Neutrophil (primary cell): ENCODE measurements around the gene ASPG.

Experiments used
- H3K27ac ChIP-seq: fragments of 200-600 bp; sonication (generic); 2 replicates; pipeline ENCODE4 v1.5.1; 2016; ENCODE audit warnings: mild to moderate bottlenecking, moderate library complexity
- H3K27me3 ChIP-seq: fragments of 200-600 bp; sonication (generic); 2 replicates; pipeline ENCODE4 v1.6.0; 2016; ENCODE audit warnings: mild to moderate bottlenecking
- H3K36me3 ChIP-seq: fragments of 200-600 bp; sonication (generic); 2 replicates; pipeline ENCODE4 v1.5.1; 2017
- H3K4me1 ChIP-seq, 2 experiments: fragments of 200-600 bp in 1 of 2; sonication (generic) in 1 of 2; 1 replicate in 1 of 2; 2 replicates in 1 of 2; pipeline versions ENCODE4 v1.5.1 to v1.6.1; 2013 to 2016; ENCODE audit warnings: low read depth in 1 of 2, low read length in 1 of 2, mild to moderate bottlenecking in 1 of 2, moderate library complexity in 1 of 2; ENCODE audit not compliant: control insufficient read depth in 1 of 2, insufficient read depth in 1 of 2
- H3K4me3 ChIP-seq, 2 experiments: fragments of 200-600 bp in 1 of 2; sonication (generic) in 1 of 2; 1 replicate in 1 of 2; 2 replicates in 1 of 2; pipeline ENCODE4 v1.5.1; 2013 to 2016; ENCODE audit warnings: low read depth in 1 of 2, low read length in 1 of 2, mild to moderate bottlenecking in 1 of 2, moderate library complexity in 1 of 2
- H3K9me3 ChIP-seq: fragments of 200-600 bp; sonication (generic); 2 replicates; pipeline ENCODE4 v1.5.1; 2016
- CTCF ChIP-seq: fragments of 200-600 bp; sonication (generic); IDR thresholded peaks from 2 replicates; pipeline ENCODE4 v1.5.1; 2016; ENCODE audit warnings: antibody characterized with exemption

ASPG gene

GRCh38 chr14:104091927-104092771, 6.6 kb downstream of the ASPG start:
- peaks cover 4% of the 10 kb centered on the region for H3K27me3 ChIP-seq
- H3K4me3 ChIP-seq = no peak overlapping the region
- TF ChIP-seq CTCF = no peak
- H3K4me1 ChIP-seq = no peaks in the 10 kb centered on the region
- no peak overlapping the region for H3K27ac ChIP-seq
- no peaks in the 10 kb centered on the region for H3K9me3 ChIP-seq
- no peaks in the 10 kb centered on the region for H3K36me3 ChIP-seq

GRCh38 chr14:104092931-104093365, 7.4 kb downstream of the ASPG start:
- Histone ChIP-seq H3K9me3 (no peaks in the 10 kb centered on the region), H3K4me1 (no peaks in the 10 kb centered on the region), H3K27me3 (no peaks in the 10 kb centered on the region), H3K4me3 (no peak overlapping the region), H3K27ac (no peak overlapping the region), H3K36me3 (no peaks in the 10 kb centered on the region)
- no peak for TF ChIP-seq CTCF

GRCh38 chr14:104093366-104094055, 8.0 kb downstream of the ASPG start:
- Histone ChIP-seq H3K27me3 (no peaks in the 10 kb centered on the region), H3K9me3 (no peaks in the 10 kb centered on the region), H3K27ac (no peak overlapping the region), H3K4me1 (no peaks in the 10 kb centered on the region), H3K4me3 (no peak overlapping the region), H3K36me3 (no peaks in the 10 kb centered on the region)
- TF ChIP-seq CTCF = no peak

- Histone ChIP-seq H3K9me3 (no peaks in the 10 kb centered on the region), H3K27ac (no peak overlapping the region), H3K36me3 (no peaks in the 10 kb centered on the region), H3K4me3 (no peak overlapping the region), H3K4me1 (no peaks in the 10 kb centered on the region), H3K27me3 (no peaks in the 10 kb centered on the region)
- no peak for TF ChIP-seq CTCF
Measured at GRCh38 chr14:104094056-104094708, 8.7 kb downstream of the ASPG start.

GRCh38 chr14:104094709-104095425, 9.4 kb downstream of the ASPG start:
- H3K4me3 ChIP-seq = no peak overlapping the region
- H3K36me3 ChIP-seq = no peaks in the 10 kb centered on the region
- H3K9me3 ChIP-seq = no peaks in the 10 kb centered on the region
- no peaks in the 10 kb centered on the region for H3K27me3 ChIP-seq
- no peaks in the 10 kb centered on the region for H3K4me1 ChIP-seq
- no peak overlapping the region for H3K27ac ChIP-seq
- TF ChIP-seq CTCF = peak; percentile 73
